Measurements from ENCODE around the gene GJB2.

GRCh38 chr13:20173116-20173746, 19.5 kb downstream of the GJB2 start:
- TF ChIP-seq TAF1 (IDR thresholded peaks at IDR 0.05; ENCODE audit: borderline replicate concordance, low read depth, low read length) (no peak), POLR2A (IDR thresholded peaks at IDR 0.05; ENCODE audit: low read depth, low read length) (no peak)

Data from GM12892 (cell line).